ENCODE data around the gene MRM1. TPM values are rescaled to one million over a fixed set of nuclear protein-coding genes. Genes with fewer than 3 reads are reported as not detected.

Gene MRM1
- total and polyA plus RNA-seq, 4 donors, result 2.7 to 6.1 (median 4.1) TPM

- Histone ChIP-seq H3K9me3 (ENCODE audit: control insufficient read depth, insufficient read depth, low read length) (no peaks in the 10 kb centered on the region), H3K27ac (ENCODE audit: low read depth, low read length) (no peak overlapping the region), H3K36me3 (ENCODE audit: control insufficient read depth, insufficient read depth, low read length) (no peaks in the 10 kb centered on the region), H3K4me3 (ENCODE audit: low read depth, low read length) (no peak overlapping the region), H3K4me1 (ENCODE audit: control insufficient read depth, insufficient read depth, low read length) (peaks cover 45% of the 10 kb centered on the region), H3K27me3 (ENCODE audit: control insufficient read depth, insufficient read depth, low read length) (peaks cover 18% of the 10 kb centered on the region)
- DNase-seq (ENCODE audit: low read depth in 4 of 6, low spot score in 6 of 6), result no peak
- WGBS (ENCODE audit: insufficient coverage), result 61% methylated on average over 24 of the region's 25 CpGs
These were observed 56.0 kb downstream of the MRM1 start for GRCh38 chr17:36657390-36657762.

GRCh38 chr17:36657763-36658490, 56.5 kb downstream of the MRM1 start:
- DNase-seq (ENCODE audit: low read depth in 4 of 6, low spot score in 6 of 6), result peak in 1 of 6 donors; percentile 64
- peaks cover 18% of the 10 kb centered on the region for H3K27me3 ChIP-seq (ENCODE audit: control insufficient read depth, insufficient read depth, low read length)
- no peaks in the 10 kb centered on the region for H3K9me3 ChIP-seq (ENCODE audit: control insufficient read depth, insufficient read depth, low read length)
- 6% methylated on average over 55 of the region's 57 CpGs for WGBS (ENCODE audit: insufficient coverage)
- H3K27ac ChIP-seq (ENCODE audit: low read depth, low read length), result no peak overlapping the region
- H3K4me1 ChIP-seq (ENCODE audit: control insufficient read depth, insufficient read depth, low read length), result peaks cover 45% of the 10 kb centered on the region
- H3K36me3 ChIP-seq (ENCODE audit: control insufficient read depth, insufficient read depth, low read length), result no peaks in the 10 kb centered on the region
- H3K4me3 ChIP-seq (ENCODE audit: low read depth, low read length), result peak overlapping the region; percentile 33

Other genes starting within 250 kb of the MRM1 start
- gene TBC1D3H, start 213.1 kb upstream of the MRM1 start, total RNA-seq, result not detected
- not detected for gene TBC1D3H, start 213.1 kb upstream of the MRM1 start, polyA plus RNA-seq (ENCODE audit: insufficient read length in 2 of 2)
- 10 to 100 TPM; 35.2 to 54.8 TPM for gene ZNHIT3, start 114.9 kb upstream of the MRM1 start, total RNA-seq
- 10 to 100 TPM; 72.6 to 73.6 TPM for gene ZNHIT3, start 114.9 kb upstream of the MRM1 start, polyA plus RNA-seq (ENCODE audit: insufficient read length in 2 of 2)
- 10 to 100 TPM; 33.8 to 38.6 TPM for gene MYO19, start 66.7 kb upstream of the MRM1 start, total RNA-seq
- gene MYO19, start 66.7 kb upstream of the MRM1 start, polyA plus RNA-seq (ENCODE audit: insufficient read length in 2 of 2), result 10 to 100 TPM; 29.0 to 46.8 TPM
- 1 to 10 TPM; 5.2 to 9.0 TPM for gene PIGW, start 66.6 kb upstream of the MRM1 start, total RNA-seq
- 10 to 100 TPM in 1 of 2 donors, 1 to 10 TPM in 1; 8.1 to 11.6 TPM for gene PIGW, start 66.6 kb upstream of the MRM1 start, polyA plus RNA-seq (ENCODE audit: insufficient read length in 2 of 2)
- gene GGNBP2, start 56.7 kb upstream of the MRM1 start, total RNA-seq, result 10 to 100 TPM; 67.1 to 76.3 TPM
- gene GGNBP2, start 56.7 kb upstream of the MRM1 start, polyA plus RNA-seq (ENCODE audit: insufficient read length in 2 of 2), result 10 to 100 TPM; 64.0 to 70.6 TPM
- gene DHRS11, start 9.7 kb upstream of the MRM1 start, total RNA-seq, result 1 to 10 TPM; 6.0 to 9.4 TPM
- 10 to 100 TPM; 20.6 to 24.5 TPM for gene DHRS11, start 9.7 kb upstream of the MRM1 start, polyA plus RNA-seq (ENCODE audit: insufficient read length in 2 of 2)